NCI-H187 (cell line): ENCODE measurements around the gene GNAT1.
"Not testable (repeated sequence)": the region's sequence is repeated elsewhere in the genome, so short reads cannot be mapped to it uniquely, and the experiment has no call there.

Experiments used
- DNase-seq, 2 experiments: peaks; one replicate each; lab custom pipeline; 2025; lab: John Stamatoyannopoulos, UW

GNAT1 gene

GRCh38 chr3:50222169-50222528 lies 30.7 kb downstream of the GNAT1 start:
- DNase-seq = no peak

GRCh38 chr3:50224639-50225038 lies 33.2 kb downstream of the GNAT1 start:
- DNase-seq = no peak

GRCh38 chr3:50226888-50227389 lies 35.5 kb downstream of the GNAT1 start:
- DNase-seq = peak in 1 of 2 experiments; percentile 32

GRCh38 chr3:50227390-50228183 lies 36.2 kb downstream of the GNAT1 start:
- DNase-seq = peak; percentile 50 to 88

GRCh38 chr3:50228184-50228763 lies 36.9 kb downstream of the GNAT1 start:
- not testable (repeated sequence) for DNase-seq

GRCh38 chr3:50229490-50229889 lies 38.1 kb downstream of the GNAT1 start:
- no peak for DNase-seq

- DNase-seq = no peak
Measured at GRCh38 chr3:50230104-50230793, 38.8 kb downstream of the GNAT1 start.

- no peak for DNase-seq
Measured at GRCh38 chr3:50230794-50231125, 39.4 kb downstream of the GNAT1 start.

- DNase-seq = no peak
Measured at GRCh38 chr3:50231581-50231980, 40.2 kb downstream of the GNAT1 start.

- DNase-seq = no peak
Measured at GRCh38 chr3:50232303-50232702, 40.9 kb downstream of the GNAT1 start.

- DNase-seq = no peak
Measured at GRCh38 chr3:50233176-50233575, 41.8 kb downstream of the GNAT1 start.

- peak; percentile 66 to 95 for DNase-seq
Measured at GRCh38 chr3:50235716-50236483, 44.5 kb downstream of the GNAT1 start, which contains the start of gene GNAI2. GNAI2 (plus strand) TSS chr3:50236204; CDS start chr3:50236336, 132 bp downstream.

- DNase-seq = no peak
Measured at GRCh38 chr3:50236484-50237132, 45.2 kb downstream of the GNAT1 start.

- no peak for DNase-seq
Measured at GRCh38 chr3:50237133-50237651, 45.8 kb downstream of the GNAT1 start.

- DNase-seq = no peak
Measured at GRCh38 chr3:50237754-50238548, 46.5 kb downstream of the GNAT1 start.

- no peak for DNase-seq
Measured at GRCh38 chr3:50238549-50239026, 47.2 kb downstream of the GNAT1 start.

- DNase-seq = no peak
Measured at GRCh38 chr3:50239649-50240048, 48.2 kb downstream of the GNAT1 start.

- no peak for DNase-seq
Measured at GRCh38 chr3:50241163-50241562, 49.8 kb downstream of the GNAT1 start.

- no peak for DNase-seq
Measured at GRCh38 chr3:50241713-50242380, 50.4 kb downstream of the GNAT1 start.

GRCh38 chr3:50242381-50242770 lies 51.0 kb downstream of the GNAT1 start:
- DNase-seq = no peak
